AG04449 (cell line): ENCODE results near the gene HCLS1.

Experiments
- CTCF ChIA-PET: fragments of 350-600 bp; formaldehyde crosslinking; extraction: SDS; loops from one replicate; lab custom pipeline; 2021; ENCODE audit warnings: antibody characterized with exemption; lab: Yijun Ruan, JAX
- POLR2A ChIA-PET: fragments of 400-600, 350-600 bp; formaldehyde crosslinking; extraction: SDS; loops from one replicate; lab custom pipeline; 2020; ENCODE audit warnings: antibody characterized with exemption, inconsistent platforms; lab: Yijun Ruan, JAX
- DNase-seq: peaks from one replicate; pipeline ENCODE4 v3.0.0-alpha.2; 2010; ENCODE audit warnings: low read depth, low spot score
- H3K4me3 ChIP-seq: 2 replicates; pipeline ENCODE4 v1.5.1; 2011; ENCODE audit warnings: low read depth, mild to moderate bottlenecking, control low read depth, low read length
- TF ChIP-seq, protein P1 (sequence below): IDR thresholded peaks from one replicate; pipeline ENCODE4 v1.5.1; 2011; ENCODE audit warnings: mild to moderate bottlenecking, moderate library complexity, low read length, control low read depth, inconsistent platforms; ENCODE audit not compliant: insufficient read depth; ENCODE audit errors: missing control alignments

The HCLS1 gene

DNA sequence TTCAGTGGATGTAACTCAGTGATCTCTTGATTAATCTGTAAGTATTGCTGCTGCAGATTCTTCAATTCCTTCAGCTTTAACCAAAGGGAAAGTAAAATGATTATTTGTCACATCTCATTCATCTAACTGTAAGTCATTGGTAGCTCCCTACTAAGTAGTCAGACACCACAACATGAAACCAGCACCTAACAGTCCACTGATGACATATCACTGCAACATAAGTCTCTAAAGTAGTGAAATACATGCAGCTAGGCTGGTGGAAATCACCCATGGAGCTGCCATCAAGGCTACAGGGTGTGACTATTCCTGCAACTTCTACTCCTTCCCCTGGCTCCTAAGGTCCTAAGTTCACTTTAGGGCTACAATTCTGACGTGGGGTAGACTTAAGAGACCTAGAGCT lies 21.1 kb upstream of the HCLS1 start:
- DNase-seq: no peak
- CTCF ChIA-PET: no interaction called here
- POLR2A ChIA-PET: no interaction called here
- H3K4me3 ChIP-seq: no peak overlapping the region
- TF ChIP-seq, protein P1, sequence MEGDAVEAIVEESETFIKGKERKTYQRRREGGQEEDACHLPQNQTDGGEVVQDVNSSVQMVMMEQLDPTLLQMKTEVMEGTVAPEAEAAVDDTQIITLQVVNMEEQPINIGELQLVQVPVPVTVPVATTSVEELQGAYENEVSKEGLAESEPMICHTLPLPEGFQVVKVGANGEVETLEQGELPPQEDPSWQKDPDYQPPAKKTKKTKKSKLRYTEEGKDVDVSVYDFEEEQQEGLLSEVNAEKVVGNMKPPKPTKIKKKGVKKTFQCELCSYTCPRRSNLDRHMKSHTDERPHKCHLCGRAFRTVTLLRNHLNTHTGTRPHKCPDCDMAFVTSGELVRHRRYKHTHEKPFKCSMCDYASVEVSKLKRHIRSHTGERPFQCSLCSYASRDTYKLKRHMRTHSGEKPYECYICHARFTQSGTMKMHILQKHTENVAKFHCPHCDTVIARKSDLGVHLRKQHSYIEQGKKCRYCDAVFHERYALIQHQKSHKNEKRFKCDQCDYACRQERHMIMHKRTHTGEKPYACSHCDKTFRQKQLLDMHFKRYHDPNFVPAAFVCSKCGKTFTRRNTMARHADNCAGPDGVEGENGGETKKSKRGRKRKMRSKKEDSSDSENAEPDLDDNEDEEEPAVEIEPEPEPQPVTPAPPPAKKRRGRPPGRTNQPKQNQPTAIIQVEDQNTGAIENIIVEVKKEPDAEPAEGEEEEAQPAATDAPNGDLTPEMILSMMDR: no peak

DNA sequence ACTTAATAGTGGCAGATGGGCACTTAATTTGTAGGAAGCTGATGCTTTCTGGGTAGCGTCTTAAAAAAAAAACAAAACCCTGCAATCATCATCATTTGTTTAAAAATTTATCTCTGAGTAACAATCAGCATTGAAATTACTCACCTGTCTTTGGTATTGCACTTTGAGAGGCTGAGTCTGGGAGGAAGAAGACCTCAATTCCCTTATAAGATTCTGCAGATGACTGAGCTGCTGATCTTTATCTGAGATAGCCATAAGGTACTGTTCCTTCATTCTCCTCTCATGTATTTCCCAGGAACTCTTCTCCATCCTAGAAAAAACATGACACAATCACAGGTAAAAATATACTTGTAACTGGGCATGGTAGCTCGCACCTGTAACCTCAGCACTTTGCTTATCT lies 16.4 kb upstream of the HCLS1 start:
- CTCF ChIA-PET: no interaction called here
- TF ChIP-seq, protein P1: no peak
- no peak overlapping the region for H3K4me3 ChIP-seq
- POLR2A ChIA-PET: no interaction called here
- DNase-seq: no peak

DNA sequence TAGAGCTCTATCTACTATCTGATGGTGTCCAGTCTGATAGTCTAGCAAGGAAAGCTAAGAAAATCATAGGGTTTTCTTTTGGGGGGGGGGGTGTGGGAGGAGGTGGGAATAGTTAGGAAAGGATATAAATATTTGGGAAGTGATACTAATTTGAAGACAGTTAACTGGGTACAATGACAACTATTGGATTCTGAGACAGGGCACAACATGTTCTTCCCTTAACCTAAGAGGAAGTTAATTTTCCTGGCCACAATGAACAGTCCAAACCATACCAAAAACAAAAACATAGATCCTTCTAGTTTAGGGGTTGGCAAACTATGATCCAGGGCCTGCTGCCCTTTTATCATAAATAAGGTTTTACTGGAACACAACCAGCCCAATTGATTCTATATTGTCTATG lies 10.0 kb upstream of the HCLS1 start:
- ChIA-PET CTCF (no interaction called here), POLR2A (no interaction called here)
- no peak overlapping the region for H3K4me3 ChIP-seq
- no peak for DNase-seq
- TF ChIP-seq, protein P1: no peak

DNA sequence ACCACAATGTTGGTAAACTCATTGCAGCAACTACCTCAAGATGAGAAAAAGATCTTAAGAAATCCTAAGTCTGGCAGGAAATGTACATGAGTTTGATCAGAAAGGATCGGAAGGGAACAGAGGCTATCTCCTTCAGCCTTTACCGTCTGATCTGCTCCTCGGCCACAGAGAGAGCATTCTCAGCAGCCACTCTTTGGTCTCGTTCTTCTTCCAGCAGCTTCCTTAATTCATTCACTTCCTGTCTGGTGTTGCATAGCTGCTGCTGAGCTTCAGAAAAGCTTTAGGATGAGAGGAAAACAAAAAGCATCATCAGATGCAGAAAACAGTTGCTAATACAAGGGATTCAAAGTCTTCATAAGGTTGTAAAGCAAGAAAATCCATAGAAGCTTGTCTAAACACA lies 6.6 kb upstream of the HCLS1 start:
- no peak overlapping the region for H3K4me3 ChIP-seq
- TF ChIP-seq, protein P1: no peak
- CTCF ChIA-PET: interaction anchor here (0.8 kb wide), 1 partner anchor 93 kb away, joined by 3 read pairs; no protein-coding TSS in a partner anchor
- POLR2A ChIA-PET: no interaction called here
- DNase-seq: no peak

DNA sequence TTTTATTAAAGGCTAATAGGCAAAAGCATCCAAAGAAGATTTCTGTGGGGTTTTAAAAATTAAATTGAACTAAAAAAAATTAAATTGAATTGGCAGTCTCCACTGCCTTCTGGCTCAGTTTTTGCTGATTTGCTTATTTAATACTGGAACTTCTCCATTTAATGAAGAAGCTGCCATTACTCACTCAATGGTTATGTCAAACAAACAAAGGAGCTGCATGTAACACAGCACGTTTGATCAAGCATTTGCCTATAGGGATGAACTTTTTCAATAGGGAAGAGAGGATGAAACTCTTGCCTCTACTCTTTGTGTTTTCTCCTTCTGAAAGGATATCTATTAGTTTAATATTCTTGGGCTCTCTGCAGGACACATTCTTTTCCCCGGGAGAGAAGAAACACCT lies 4.8 kb upstream of the HCLS1 start:
- TF ChIP-seq, protein P1: no peak

DNA sequence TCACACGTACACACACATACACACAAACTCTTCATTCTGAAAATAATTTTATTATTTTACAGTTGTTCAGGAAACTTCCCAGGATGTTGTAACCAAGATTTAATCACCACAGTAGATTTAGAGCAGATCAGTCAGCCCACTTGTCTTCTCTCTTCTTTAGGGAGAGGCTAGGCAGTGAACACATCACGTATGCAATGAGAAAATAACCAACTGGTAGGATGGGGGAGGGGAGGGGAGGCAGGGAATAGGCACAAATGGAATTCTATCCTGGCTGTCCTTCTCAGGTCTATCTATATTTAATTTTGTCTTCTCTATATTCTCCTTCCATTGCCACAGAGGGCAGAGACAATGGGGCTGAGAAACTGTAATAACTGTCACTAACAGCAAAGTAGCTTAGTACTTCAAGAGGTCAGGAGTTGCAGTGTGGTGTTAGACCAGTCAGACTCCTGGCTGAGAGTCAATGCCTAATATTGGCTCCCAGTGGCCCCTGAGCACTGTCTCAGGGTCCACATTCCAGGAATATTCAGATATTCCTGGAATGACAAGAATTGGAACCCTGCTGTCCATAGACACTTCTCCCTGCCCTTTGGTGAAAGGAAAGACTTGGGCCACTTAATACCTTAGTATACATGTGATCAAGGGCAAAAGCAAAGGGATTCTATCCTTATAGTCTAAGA lies 2.6 kb upstream of the HCLS1 start:
- no peak overlapping the region for H3K4me3 ChIP-seq
- POLR2A ChIA-PET: no interaction called here
- CTCF ChIA-PET: interaction anchor here (1.3 kb wide), 1 partner anchor 18 kb away, joined by 4 read pairs; no protein-coding TSS in a partner anchor
- no peak for DNase-seq
- TF ChIP-seq, protein P1: no peak

More for the DNA sequence above, 4.8 kb upstream of the HCLS1 start:
- POLR2A ChIA-PET: no interaction called here
- DNase-seq: no peak
- H3K4me3 ChIP-seq: no peak overlapping the region
- CTCF ChIA-PET: no interaction called here
